Measurements from ENCODE around the gene PPIP5K2. TPM values are rescaled to one million over a fixed set of nuclear protein-coding genes. Genes with fewer than 3 reads are reported as not detected.

Gene PPIP5K2
- total RNA-seq, 5 donors from 2014 or later (not counting 1 experiment from before 2014, with no cell fraction given) = 40.1 to 63.7 (median 53.3) TPM

- Mint-ChIP-seq H3K36me3 (no peaks in the 10 kb centered on the region), H3K9me3 (peaks cover 0 to 4% (median 0%) of the 10 kb centered on the region in 3 donors), H3K27ac (no peak overlapping the region), H3K27me3 (peaks cover 45 to 51% of the 10 kb centered on the region in 2 donors), H3K4me3 (no peak overlapping the region), H3K4me1 (peaks cover 9 to 14% (median 12%) of the 10 kb centered on the region in 3 donors)
- CTCF ChIA-PET = no interaction called here
- ATAC-seq (replicated peaks in 1 of 4) (peak in 3 of 4 experiments; percentile 20 to 75 (median 42)), DNase-seq (peak in 1 of 35 experiments; percentile 34)
- H3K4me3 ChIP-seq (ENCODE audit: control insufficient read depth in 1 of 2, extremely low read depth in 1 of 2, low read length in 1 of 2) = no peak overlapping the region
- H3K27ac ChIP-seq (ENCODE audit: low read length) = no peak overlapping the region
- H3K4me1 ChIP-seq (ENCODE audit: control insufficient read depth in 1 of 2, extremely low read depth in 1 of 2, insufficient read depth in 2 of 2, low read length in 2 of 2) = peaks cover 3 to 7% of the 10 kb centered on the region in 2 experiments
- no peaks in the 10 kb centered on the region for H3K9me3 ChIP-seq
- no peaks in the 10 kb centered on the region for H3K36me3 ChIP-seq (ENCODE audit: control insufficient read depth in 2 of 2, extremely low read depth in 1 of 2, insufficient read depth in 1 of 2, low read length in 1 of 2)
- H3K27me3 ChIP-seq (replicated peaks in 1 of 2; ENCODE audit: control insufficient read depth in 2 of 2, extremely low read depth in 1 of 2, insufficient read depth in 2 of 2, low read length in 1 of 2) = peaks cover 0 to 3% of the 10 kb centered on the region in 2 experiments
- POLR2A ChIA-PET = no interaction called here
- WGBS (ENCODE audit: insufficient coverage) = 0% methylated on average over 1 of the region's 4 CpGs
Observed at GRCh38 chr5:103245761-103246160, 125.7 kb downstream of the PPIP5K2 start.

GRCh38 chr5:103247118-103247517 is 127.0 kb downstream of the PPIP5K2 start:
- Mint-ChIP-seq H3K27ac (no peak overlapping the region), H3K36me3 (no peaks in the 10 kb centered on the region), H3K27me3 (peaks cover 50 to 56% of the 10 kb centered on the region in 2 donors), H3K4me1 (peaks cover 9 to 14% (median 12%) of the 10 kb centered on the region in 3 donors), H3K4me3 (no peak overlapping the region), H3K9me3 (peaks cover 0 to 2% (median 0%) of the 10 kb centered on the region in 3 donors)
- ATAC-seq (replicated peaks in 1 of 4) (no peak), DNase-seq (no peak)
- Histone ChIP-seq H3K4me3 (ENCODE audit: control insufficient read depth in 1 of 2, extremely low read depth in 1 of 2, low read length in 1 of 2) (no peak overlapping the region), H3K36me3 (ENCODE audit: control insufficient read depth in 2 of 2, extremely low read depth in 1 of 2, insufficient read depth in 1 of 2, low read length in 1 of 2) (no peaks in the 10 kb centered on the region), H3K27me3 (replicated peaks in 1 of 2; ENCODE audit: control insufficient read depth in 2 of 2, extremely low read depth in 1 of 2, insufficient read depth in 2 of 2, low read length in 1 of 2) (no peaks in the 10 kb centered on the region), H3K4me1 (ENCODE audit: control insufficient read depth in 1 of 2, extremely low read depth in 1 of 2, insufficient read depth in 2 of 2, low read length in 2 of 2) (peaks cover 3 to 7% of the 10 kb centered on the region in 2 experiments), H3K9me3 (no peaks in the 10 kb centered on the region), H3K27ac (ENCODE audit: low read length) (no peak overlapping the region)
- POLR2A ChIA-PET = no interaction called here
- WGBS (ENCODE audit: insufficient coverage) = no CpG with 5 or more reads among the region's 1 CpG
- CTCF ChIA-PET = interaction anchor here (0.9 to 1.1 kb wide), 2 partner anchors 13 to 14 kb away, joined by 3 read pairs; no protein-coding TSS in a partner anchor

GRCh38 chr5:103249068-103249467 is 129.0 kb downstream of the PPIP5K2 start:
- no CpG with 5 or more reads among the region's 2 CpGs for WGBS (ENCODE audit: insufficient coverage)
- Histone ChIP-seq H3K4me3 (ENCODE audit: control insufficient read depth in 1 of 2, extremely low read depth in 1 of 2, low read length in 1 of 2) (no peak overlapping the region), H3K27me3 (replicated peaks in 1 of 2; ENCODE audit: control insufficient read depth in 2 of 2, extremely low read depth in 1 of 2, insufficient read depth in 2 of 2, low read length in 1 of 2) (no peaks in the 10 kb centered on the region), H3K4me1 (ENCODE audit: control insufficient read depth in 1 of 2, extremely low read depth in 1 of 2, insufficient read depth in 2 of 2, low read length in 2 of 2) (peaks cover 3 to 7% of the 10 kb centered on the region in 2 experiments), H3K9me3 (no peaks in the 10 kb centered on the region), H3K27ac (ENCODE audit: low read length) (no peak overlapping the region), H3K36me3 (ENCODE audit: control insufficient read depth in 2 of 2, extremely low read depth in 1 of 2, insufficient read depth in 1 of 2, low read length in 1 of 2) (no peaks in the 10 kb centered on the region)
- H3K27ac Mint-ChIP-seq = no peak overlapping the region
- H3K9me3 Mint-ChIP-seq = no peaks in the 10 kb centered on the region
- H3K27me3 Mint-ChIP-seq = peaks cover 50 to 52% of the 10 kb centered on the region in 2 donors
- CTCF ChIA-PET = no interaction called here
- H3K36me3 Mint-ChIP-seq = no peaks in the 10 kb centered on the region
- ATAC-seq (replicated peaks in 1 of 4) (no peak), DNase-seq (no peak)
- no peak overlapping the region for H3K4me3 Mint-ChIP-seq
- H3K4me1 Mint-ChIP-seq = peaks cover 9 to 14% (median 12%) of the 10 kb centered on the region in 3 donors
- POLR2A ChIA-PET = no interaction called here

GRCh38 chr5:103254921-103255320 is 134.8 kb downstream of the PPIP5K2 start:
- ChIA-PET POLR2A (no interaction called here), CTCF (no interaction called here)
- DNase-seq (no peak), ATAC-seq (replicated peaks in 1 of 4) (no peak)
- WGBS (ENCODE audit: insufficient coverage) = no CpG with 5 or more reads among the region's 1 CpG
- Histone ChIP-seq H3K27ac (ENCODE audit: low read length) (no peak overlapping the region), H3K4me3 (ENCODE audit: control insufficient read depth in 1 of 2, extremely low read depth in 1 of 2, low read length in 1 of 2) (no peak overlapping the region), H3K36me3 (ENCODE audit: control insufficient read depth in 2 of 2, extremely low read depth in 1 of 2, insufficient read depth in 1 of 2, low read length in 1 of 2) (no peaks in the 10 kb centered on the region), H3K9me3 (no peaks in the 10 kb centered on the region), H3K27me3 (replicated peaks in 1 of 2; ENCODE audit: control insufficient read depth in 2 of 2, extremely low read depth in 1 of 2, insufficient read depth in 2 of 2, low read length in 1 of 2) (peaks cover 0 to 7% of the 10 kb centered on the region in 2 experiments), H3K4me1 (ENCODE audit: control insufficient read depth in 1 of 2, extremely low read depth in 1 of 2, insufficient read depth in 2 of 2, low read length in 2 of 2) (peaks cover 2 to 5% of the 10 kb centered on the region in 2 experiments)
- H3K4me1 Mint-ChIP-seq = peaks cover 2 to 7% (median 5%) of the 10 kb centered on the region in 3 donors
- H3K36me3 Mint-ChIP-seq = no peaks in the 10 kb centered on the region
- H3K9me3 Mint-ChIP-seq = no peaks in the 10 kb centered on the region
- H3K4me3 Mint-ChIP-seq = no peak overlapping the region
- peaks cover 25 to 33% of the 10 kb centered on the region in 2 donors for H3K27me3 Mint-ChIP-seq
- H3K27ac Mint-ChIP-seq = no peak overlapping the region

- peaks cover 24 to 28% of the 10 kb centered on the region in 2 donors for H3K27me3 Mint-ChIP-seq
- Histone ChIP-seq H3K4me3 (ENCODE audit: control insufficient read depth in 1 of 2, extremely low read depth in 1 of 2, low read length in 1 of 2) (no peak overlapping the region), H3K4me1 (ENCODE audit: control insufficient read depth in 1 of 2, extremely low read depth in 1 of 2, insufficient read depth in 2 of 2, low read length in 2 of 2) (peaks cover 2 to 6% of the 10 kb centered on the region in 2 experiments), H3K9me3 (no peaks in the 10 kb centered on the region), H3K27ac (ENCODE audit: low read length) (no peak overlapping the region), H3K27me3 (replicated peaks in 1 of 2; ENCODE audit: control insufficient read depth in 2 of 2, extremely low read depth in 1 of 2, insufficient read depth in 2 of 2, low read length in 1 of 2) (peaks cover 0 to 7% of the 10 kb centered on the region in 2 experiments), H3K36me3 (ENCODE audit: control insufficient read depth in 2 of 2, extremely low read depth in 1 of 2, insufficient read depth in 1 of 2, low read length in 1 of 2) (no peaks in the 10 kb centered on the region)
- H3K4me1 Mint-ChIP-seq = peaks cover 6 to 12% (median 10%) of the 10 kb centered on the region in 3 donors
- ChIA-PET POLR2A (no interaction called here), CTCF (no interaction called here)
- no peaks in the 10 kb centered on the region for H3K36me3 Mint-ChIP-seq
- no peak for DNase-seq
- H3K4me3 Mint-ChIP-seq = no peak overlapping the region
- no peak overlapping the region for H3K27ac Mint-ChIP-seq
- ATAC-seq (replicated peaks in 1 of 4) = no peak
- 100% methylated on average over 1 of the region's 7 CpGs for WGBS (ENCODE audit: insufficient coverage)
- no peaks in the 10 kb centered on the region for H3K9me3 Mint-ChIP-seq
Observed at GRCh38 chr5:103255691-103256090, 135.6 kb downstream of the PPIP5K2 start.

- H3K9me3 ChIP-seq = no peaks in the 10 kb centered on the region
- Mint-ChIP-seq H3K27me3 (peaks cover 19 to 23% of the 10 kb centered on the region in 2 donors), H3K4me3 (no peak overlapping the region), H3K4me1 (peaks cover 11 to 17% (median 15%) of the 10 kb centered on the region in 3 donors), H3K9me3 (no peaks in the 10 kb centered on the region), H3K36me3 (no peaks in the 10 kb centered on the region), H3K27ac (no peak overlapping the region)
- H3K27me3 ChIP-seq (replicated peaks in 1 of 2; ENCODE audit: control insufficient read depth in 2 of 2, extremely low read depth in 1 of 2, insufficient read depth in 2 of 2, low read length in 1 of 2) = peaks cover 0 to 7% of the 10 kb centered on the region in 2 experiments
- DNase-seq (no peak), ATAC-seq (replicated peaks in 1 of 4) (no peak)
- peaks cover 2 to 6% of the 10 kb centered on the region in 2 experiments for H3K4me1 ChIP-seq (ENCODE audit: control insufficient read depth in 1 of 2, extremely low read depth in 1 of 2, insufficient read depth in 2 of 2, low read length in 2 of 2)
- no peaks in the 10 kb centered on the region for H3K36me3 ChIP-seq (ENCODE audit: control insufficient read depth in 2 of 2, extremely low read depth in 1 of 2, insufficient read depth in 1 of 2, low read length in 1 of 2)
- no peak overlapping the region for H3K4me3 ChIP-seq (ENCODE audit: control insufficient read depth in 1 of 2, extremely low read depth in 1 of 2, low read length in 1 of 2)
- 89% methylated on average over 3 of the region's 4 CpGs for WGBS (ENCODE audit: insufficient coverage)
- POLR2A ChIA-PET = no interaction called here
- CTCF ChIA-PET = no interaction called here
- no peak overlapping the region for H3K27ac ChIP-seq (ENCODE audit: low read length)
Observed at GRCh38 chr5:103256178-103256577, 136.1 kb downstream of the PPIP5K2 start.

Data from T-cell (primary cell).